Measurements from ENCODE around the gene PLA2G12B.

- TF ChIP-seq EZH2 (IDR thresholded peaks at IDR 0.05; ENCODE audit: low read depth, low read length, severe bottlenecking): no peak
- no peak for TF ChIP-seq SIX5 (IDR thresholded peaks at IDR 0.05; ENCODE audit: low read depth, low read length)
Observed at GRCh38 chr10:72952642-72953158, 1.9 kb downstream of the PLA2G12B start.

All from H1 (cell line).